ENCODE data around the gene CPVL. TPM values are rescaled to one million over a fixed set of nuclear protein-coding genes. Genes with fewer than 3 reads are reported as not detected.
"Not testable (repeated sequence)": the region's sequence is repeated elsewhere in the genome, so short reads cannot be mapped to it uniquely, and the experiment has no call there.

Gene CPVL
- total RNA-seq, 1 donor, result 132 TPM

DNA sequence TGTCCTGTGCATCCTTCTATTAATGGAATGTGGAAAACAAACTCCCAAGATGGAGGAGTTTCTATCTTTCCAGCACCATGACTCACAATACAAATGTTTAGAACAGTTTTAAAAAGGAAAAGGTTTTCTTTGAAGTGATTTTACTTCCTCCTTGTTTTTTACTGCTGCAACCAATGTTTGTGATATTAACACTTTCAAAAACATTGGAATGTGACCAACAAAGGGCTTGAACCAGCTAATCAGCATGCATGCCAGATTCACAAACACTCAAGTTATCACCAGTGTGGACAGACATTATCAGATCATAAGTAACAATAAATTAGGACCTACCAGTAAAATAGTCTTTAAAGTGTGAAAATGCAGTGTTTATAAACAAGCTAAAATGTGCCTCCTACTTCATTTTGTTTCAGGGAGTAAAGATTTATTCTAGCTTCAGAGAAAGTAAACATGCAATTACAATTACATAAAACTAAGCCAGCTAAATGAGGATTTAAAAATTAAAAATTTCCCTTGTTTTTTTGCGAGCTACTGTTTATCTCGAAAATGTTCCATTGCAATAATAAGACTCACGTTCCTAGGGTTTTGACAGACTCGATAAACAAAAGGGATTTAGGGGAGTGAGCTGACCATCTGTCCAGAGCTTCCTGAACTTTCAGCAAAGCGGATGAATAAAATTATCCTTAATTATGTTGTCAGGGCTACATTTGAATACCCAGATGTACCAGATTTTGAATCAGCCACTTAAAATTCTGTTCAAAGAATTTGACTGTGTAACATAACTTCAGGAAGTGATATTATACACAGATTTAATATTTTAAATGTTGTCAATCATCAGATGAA, 29.8 kb downstream of the CPVL start:
- Histone ChIP-seq H3K27me3 (ENCODE audit: insufficient read depth, low read length) (no peaks in the 10 kb centered on the region), H3K9me3 (ENCODE audit: low read depth, low read length) (no peaks in the 10 kb centered on the region), H3K4me3 (ENCODE audit: low read length) (no peak overlapping the region), H3K4me1 (ENCODE audit: insufficient read depth, low read length) (peaks cover 43% of the 10 kb centered on the region)

DNA sequence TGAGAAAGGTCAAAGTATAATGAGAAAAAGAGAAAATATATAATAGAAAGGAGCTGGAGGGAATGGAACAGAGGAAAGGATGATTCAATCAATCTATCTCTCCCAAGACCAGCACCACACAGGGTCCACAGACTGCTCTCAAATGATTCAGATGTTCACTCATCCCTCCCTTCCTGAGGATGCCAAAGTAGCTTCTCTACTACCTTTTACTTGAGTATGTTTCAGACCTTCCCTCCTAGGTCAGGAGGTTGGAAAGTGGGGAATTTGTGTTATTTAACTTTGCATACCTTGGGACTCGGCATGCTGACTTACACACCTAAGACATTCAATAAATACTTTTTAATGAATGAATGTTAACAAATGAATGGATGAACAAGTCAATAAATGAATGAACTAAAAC, 30.6 kb downstream of the CPVL start:
- no peak overlapping the region for H3K4me3 ChIP-seq (ENCODE audit: low read length)
- no peaks in the 10 kb centered on the region for H3K9me3 ChIP-seq (ENCODE audit: low read depth, low read length)
- no peaks in the 10 kb centered on the region for H3K27me3 ChIP-seq (ENCODE audit: insufficient read depth, low read length)
- peaks cover 48% of the 10 kb centered on the region for H3K4me1 ChIP-seq (ENCODE audit: insufficient read depth, low read length)

DNA sequence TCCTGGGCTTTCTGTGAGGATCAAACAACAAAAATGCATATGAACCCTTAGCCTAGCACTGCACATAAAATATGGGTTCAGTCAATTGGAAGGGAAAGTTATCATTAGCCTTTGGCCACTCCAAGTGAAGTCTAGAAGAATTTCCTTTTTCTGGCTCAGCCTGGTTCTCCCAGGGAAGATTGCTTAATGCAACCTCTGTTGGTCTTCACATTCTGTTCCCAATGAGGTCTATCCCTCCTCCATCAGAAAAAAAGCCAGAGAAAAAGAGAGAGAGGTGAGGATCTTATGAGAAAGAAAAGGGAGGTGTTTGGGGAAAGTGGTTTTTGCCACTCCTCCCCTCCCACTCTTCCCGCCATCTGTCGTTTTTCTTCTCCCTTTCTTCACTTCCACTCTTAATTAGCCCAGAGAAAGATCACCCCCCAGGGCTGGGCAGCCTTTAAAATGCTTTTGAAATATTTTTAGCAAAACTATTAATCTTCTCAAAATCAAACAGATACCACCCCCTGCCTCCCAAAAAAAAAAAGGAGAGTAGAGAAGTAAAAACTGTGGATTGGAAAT, 31.1 kb downstream of the CPVL start:
- no peaks in the 10 kb centered on the region for H3K9me3 ChIP-seq (ENCODE audit: low read depth, low read length)
- no peak overlapping the region for H3K4me3 ChIP-seq (ENCODE audit: low read length)
- peaks cover 53% of the 10 kb centered on the region for H3K4me1 ChIP-seq (ENCODE audit: insufficient read depth, low read length)
- H3K27me3 ChIP-seq (ENCODE audit: insufficient read depth, low read length), result no peaks in the 10 kb centered on the region

DNA sequence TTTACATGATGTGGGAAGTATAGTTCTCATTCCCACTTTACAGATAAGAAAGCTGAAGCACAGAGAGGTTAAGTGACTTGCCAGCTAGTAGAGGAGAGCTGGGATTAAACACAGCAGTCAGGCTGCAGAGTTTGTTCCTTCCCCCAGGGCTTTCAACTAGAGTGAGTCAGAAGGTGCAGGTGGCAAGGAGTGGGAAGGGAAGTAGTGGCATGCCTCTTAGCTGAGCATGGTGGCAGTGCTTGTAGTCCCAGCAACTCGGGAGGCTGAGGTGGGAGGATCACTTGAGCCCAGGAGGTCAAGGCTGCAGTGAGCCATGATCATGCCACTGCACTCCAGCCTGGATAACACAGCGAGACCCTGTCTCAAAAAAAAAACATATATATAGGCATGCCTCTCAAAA, 32.1 kb downstream of the CPVL start:
- not testable (repeated sequence) for H3K27me3 ChIP-seq (ENCODE audit: insufficient read depth, low read length); H3K9me3 ChIP-seq (ENCODE audit: low read depth, low read length); H3K4me3 ChIP-seq (ENCODE audit: low read length)
- peaks cover 62% of the 10 kb centered on the region for H3K4me1 ChIP-seq (ENCODE audit: insufficient read depth, low read length)

DNA sequence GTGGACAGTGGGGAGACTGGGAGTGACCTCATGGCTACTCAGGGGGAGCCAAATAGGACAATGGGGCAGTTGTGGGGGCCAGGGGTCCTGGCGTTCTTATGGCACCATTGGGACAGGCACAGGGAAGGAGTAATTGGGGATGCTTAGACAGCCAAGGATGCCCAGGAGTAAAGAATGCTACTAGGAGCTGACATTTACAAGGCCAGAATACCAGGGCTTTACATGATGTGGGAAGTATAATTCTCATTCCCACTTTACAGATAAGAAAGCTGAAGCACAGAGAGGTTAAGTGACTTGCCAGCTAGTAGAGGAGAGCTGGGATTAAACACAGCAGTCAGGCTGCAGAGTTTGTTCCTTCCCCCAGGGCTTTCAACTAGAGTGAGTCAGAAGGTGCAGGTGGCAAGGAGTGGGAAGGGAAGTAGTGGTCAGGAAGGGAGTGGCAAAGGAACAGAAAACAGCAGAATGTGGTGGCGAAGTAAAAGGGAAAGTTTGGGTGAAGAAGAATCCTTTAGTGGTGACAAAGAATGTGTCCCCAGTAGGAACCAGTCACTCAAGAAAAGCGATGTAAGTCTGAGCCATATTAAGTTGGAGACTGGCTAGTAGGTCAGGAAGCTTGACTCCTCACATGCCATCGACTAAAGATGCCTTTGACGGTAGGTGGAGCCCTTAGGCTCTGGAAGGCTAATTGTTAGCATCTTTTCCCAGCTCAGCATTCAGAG, 32.8 kb downstream of the CPVL start:
- H3K4me3 ChIP-seq (ENCODE audit: low read length), result no peak overlapping the region
- H3K27me3 ChIP-seq (ENCODE audit: insufficient read depth, low read length), result no peaks in the 10 kb centered on the region
- H3K4me1 ChIP-seq (ENCODE audit: insufficient read depth, low read length), result peaks cover 68% of the 10 kb centered on the region
- H3K9me3 ChIP-seq (ENCODE audit: low read depth, low read length), result no peaks in the 10 kb centered on the region

DNA sequence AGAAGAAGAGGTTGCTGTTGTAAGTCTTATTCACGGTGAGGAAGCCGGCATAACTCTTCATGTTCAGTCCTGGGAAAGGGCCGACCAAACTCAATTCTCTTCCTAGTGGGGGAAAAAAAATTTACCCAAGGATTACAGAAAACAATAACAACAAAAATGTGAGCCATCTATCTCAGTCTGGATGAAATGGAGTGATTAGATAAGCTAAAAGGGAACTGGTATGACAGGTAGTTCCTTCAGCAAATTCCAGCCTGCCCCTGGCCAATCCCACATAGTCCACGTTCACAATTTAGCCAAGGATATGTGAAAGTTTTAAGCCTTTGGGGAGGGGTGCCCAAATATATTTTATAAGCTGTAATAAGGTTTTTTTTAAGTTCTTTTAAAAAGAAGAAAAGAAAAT, 33.6 kb downstream of the CPVL start:
- Histone ChIP-seq H3K4me1 (ENCODE audit: insufficient read depth, low read length) (peaks cover 68% of the 10 kb centered on the region), H3K9me3 (ENCODE audit: low read depth, low read length) (no peaks in the 10 kb centered on the region), H3K27me3 (ENCODE audit: insufficient read depth, low read length) (no peaks in the 10 kb centered on the region), H3K4me3 (ENCODE audit: low read length) (no peak overlapping the region)

DNA sequence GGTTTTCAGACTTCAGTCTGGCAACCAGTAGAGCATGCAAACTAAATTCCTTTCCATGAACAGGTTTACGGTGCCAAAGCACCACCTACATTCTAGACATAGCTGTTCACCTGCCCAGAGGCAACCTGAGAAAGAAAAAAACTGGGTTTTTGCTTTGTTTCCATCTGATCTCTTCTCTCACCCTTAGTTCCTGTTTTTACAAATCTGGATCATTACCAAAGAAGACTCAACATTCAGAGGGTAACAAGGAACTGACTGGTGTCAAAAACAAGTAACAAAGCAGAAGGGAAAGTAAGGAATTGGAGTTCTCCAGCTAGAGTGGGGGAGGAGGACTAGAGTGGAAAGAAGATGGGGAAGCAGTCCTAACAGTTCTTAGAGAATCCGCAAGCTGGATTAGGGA, 36.4 kb downstream of the CPVL start:
- H3K4me1 ChIP-seq (ENCODE audit: insufficient read depth, low read length), result peaks cover 53% of the 10 kb centered on the region
- no peaks in the 10 kb centered on the region for H3K9me3 ChIP-seq (ENCODE audit: low read depth, low read length)
- H3K27me3 ChIP-seq (ENCODE audit: insufficient read depth, low read length), result no peaks in the 10 kb centered on the region
- no peak overlapping the region for H3K4me3 ChIP-seq (ENCODE audit: low read length)

DNA sequence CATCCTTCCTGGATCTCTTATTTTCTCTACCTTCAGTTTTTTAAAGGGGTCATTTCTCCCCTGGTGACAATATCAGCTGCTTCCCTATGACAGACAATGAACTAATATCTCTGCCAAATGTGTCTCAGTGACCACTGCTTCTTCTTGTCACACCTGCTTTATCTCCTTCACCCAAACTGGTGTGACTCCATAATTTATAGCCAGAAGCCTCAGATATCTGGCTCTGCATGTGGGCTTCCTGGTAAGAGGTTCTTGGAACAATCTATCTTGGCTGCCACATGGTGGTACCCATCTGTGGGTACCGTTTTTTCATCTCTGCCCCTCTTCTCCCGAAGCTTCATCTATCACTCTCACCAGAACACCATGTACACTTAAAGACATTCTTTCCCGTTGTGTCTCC, 37.0 kb downstream of the CPVL start:
- peaks cover 48% of the 10 kb centered on the region for H3K4me1 ChIP-seq (ENCODE audit: insufficient read depth, low read length)

DNA sequence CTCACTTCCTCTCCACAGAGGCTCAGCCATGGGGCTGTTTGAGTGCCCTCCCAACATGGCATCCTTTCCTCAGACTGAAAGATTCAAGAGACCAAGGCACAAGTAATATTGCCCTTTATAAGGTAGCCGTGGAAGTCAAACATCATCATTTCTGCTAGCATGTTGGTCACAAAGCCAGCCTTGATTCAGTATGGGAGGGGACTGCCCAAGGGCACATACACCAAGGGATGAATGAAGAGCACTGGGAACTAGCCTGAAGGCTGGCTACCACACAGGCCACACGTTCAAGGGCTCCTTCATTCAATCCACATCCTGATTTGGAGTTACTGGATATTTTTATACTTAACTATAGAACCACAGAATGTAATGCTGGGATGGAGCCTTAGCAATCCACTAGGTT, 39.3 kb downstream of the CPVL start:
- H3K9me3 ChIP-seq (ENCODE audit: low read depth, low read length), result no peaks in the 10 kb centered on the region
- H3K27me3 ChIP-seq (ENCODE audit: insufficient read depth, low read length), result no peaks in the 10 kb centered on the region
- peaks cover 39% of the 10 kb centered on the region for H3K4me1 ChIP-seq (ENCODE audit: insufficient read depth, low read length)
- no peak overlapping the region for H3K4me3 ChIP-seq (ENCODE audit: low read length)

More for the DNA sequence above, 37.0 kb downstream of the CPVL start:
- H3K27me3 ChIP-seq (ENCODE audit: insufficient read depth, low read length), result no peaks in the 10 kb centered on the region
- no peak overlapping the region for H3K4me3 ChIP-seq (ENCODE audit: low read length)
- no peaks in the 10 kb centered on the region for H3K9me3 ChIP-seq (ENCODE audit: low read depth, low read length)

DNA sequence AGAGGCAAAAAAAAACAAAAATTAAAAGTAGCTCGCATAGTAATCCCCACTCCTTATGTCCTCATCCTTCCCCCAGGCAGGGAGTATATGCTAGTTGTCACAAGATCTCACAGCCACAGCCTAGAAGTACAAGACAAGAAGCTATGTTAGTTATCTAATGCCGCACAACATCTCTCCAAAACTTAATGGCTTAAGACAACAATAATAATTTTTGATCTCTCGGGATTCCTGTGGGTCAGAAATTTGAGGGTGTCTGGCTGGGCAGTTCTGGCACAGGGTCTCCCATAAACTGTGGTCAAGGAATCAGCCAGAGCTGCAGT, 39.7 kb downstream of the CPVL start:
- H3K4me1 ChIP-seq (ENCODE audit: insufficient read depth, low read length), result peaks cover 38% of the 10 kb centered on the region
- no peak overlapping the region for H3K4me3 ChIP-seq (ENCODE audit: low read length)
- H3K27me3 ChIP-seq (ENCODE audit: insufficient read depth, low read length), result no peaks in the 10 kb centered on the region
- H3K9me3 ChIP-seq (ENCODE audit: low read depth, low read length), result no peaks in the 10 kb centered on the region

DNA sequence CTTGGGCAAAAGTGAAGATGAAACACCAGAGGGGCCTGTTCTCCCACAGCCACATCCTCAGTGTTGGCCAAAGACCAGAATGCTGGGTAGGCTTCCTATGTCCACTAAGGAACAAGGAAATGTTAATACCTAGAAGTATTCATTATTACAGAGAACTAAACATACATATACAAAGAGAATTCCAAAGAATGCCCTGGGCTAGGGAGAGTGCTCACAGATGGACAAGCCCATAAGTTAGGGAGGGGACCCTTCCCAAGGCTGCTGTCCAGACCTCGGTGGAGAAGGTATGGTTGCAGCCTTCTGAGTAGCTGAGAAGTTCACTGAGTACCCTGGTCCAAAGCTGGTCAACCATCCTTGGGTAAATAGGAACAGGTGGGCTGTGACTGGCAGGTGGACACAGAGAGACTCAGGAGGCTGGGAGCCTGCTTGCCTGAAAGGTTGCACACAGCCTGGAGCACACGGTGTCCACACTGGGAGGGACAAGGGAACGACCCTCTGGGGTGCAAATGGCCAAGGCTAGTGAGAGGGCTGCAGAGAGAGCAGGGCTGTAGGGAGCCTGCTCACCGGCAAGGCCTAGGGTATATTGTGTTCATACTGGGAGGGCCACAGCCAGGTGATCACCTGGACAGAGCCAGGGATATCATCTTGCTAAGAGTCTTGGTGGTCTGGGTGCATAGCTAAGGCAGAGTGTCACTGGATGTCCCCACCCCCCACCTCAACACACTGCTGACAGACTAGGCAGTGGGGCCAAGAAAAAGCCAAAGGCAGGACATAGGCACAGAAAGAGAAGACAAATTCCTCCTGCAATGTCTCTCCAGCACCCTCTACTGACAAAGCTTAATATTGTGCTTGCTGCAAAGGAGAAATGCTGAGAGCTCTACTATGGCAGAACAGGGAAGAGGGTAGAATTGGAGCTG, 40.3 kb downstream of the CPVL start:
- H3K4me3 ChIP-seq (ENCODE audit: low read length), result no peak overlapping the region
- H3K4me1 ChIP-seq (ENCODE audit: insufficient read depth, low read length), result peaks cover 38% of the 10 kb centered on the region
- H3K9me3 ChIP-seq (ENCODE audit: low read depth, low read length), result no peaks in the 10 kb centered on the region
- no peaks in the 10 kb centered on the region for H3K27me3 ChIP-seq (ENCODE audit: insufficient read depth, low read length)

DNA sequence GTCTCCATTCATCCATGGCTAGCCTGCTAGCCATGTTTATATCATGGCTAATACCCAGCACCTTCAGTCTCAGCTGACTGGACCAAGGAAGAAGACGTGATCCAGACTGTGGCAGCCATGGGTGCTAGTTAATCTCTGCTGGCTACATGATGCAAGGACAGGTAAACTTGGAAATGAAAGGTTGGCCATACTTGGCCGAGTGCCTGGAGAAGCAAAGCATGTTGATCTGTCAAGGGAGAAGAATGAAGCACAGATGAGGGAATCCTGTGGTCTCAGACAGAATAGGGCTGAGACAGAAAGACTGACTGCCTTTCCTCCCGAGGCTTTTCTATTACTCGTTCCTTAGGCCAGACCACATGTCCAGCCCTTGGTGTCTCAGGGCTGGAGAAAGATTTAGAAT, 41.1 kb downstream of the CPVL start:
- no peaks in the 10 kb centered on the region for H3K27me3 ChIP-seq (ENCODE audit: insufficient read depth, low read length)
- H3K4me1 ChIP-seq (ENCODE audit: insufficient read depth, low read length), result peaks cover 31% of the 10 kb centered on the region

DNA sequence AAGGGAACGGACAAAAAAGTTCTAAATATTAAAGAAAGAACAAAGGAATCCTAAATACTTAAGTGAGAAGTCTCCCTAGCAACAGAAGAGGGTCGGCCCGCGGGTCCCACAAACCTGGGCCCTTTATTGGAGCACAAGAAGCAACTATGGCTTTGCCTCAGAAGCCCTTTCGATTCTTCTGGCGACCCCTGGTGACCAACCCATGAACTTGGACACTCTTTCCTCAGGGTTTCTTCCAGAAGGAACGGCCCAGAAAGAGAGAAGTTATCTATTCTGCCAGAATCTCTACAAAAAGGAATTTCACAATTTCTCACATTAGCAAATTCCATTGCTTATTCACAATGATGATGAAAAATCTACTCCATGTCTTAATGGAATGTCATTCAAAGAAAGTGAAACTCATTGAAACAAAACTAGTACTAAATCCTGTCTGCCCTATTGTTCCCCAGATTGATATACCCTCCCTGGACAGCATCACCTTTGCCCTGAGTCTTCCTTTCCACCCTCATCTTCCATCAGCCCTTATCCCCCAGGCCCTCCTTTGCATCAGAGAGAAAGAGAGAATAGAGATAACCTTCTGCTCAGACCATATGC, 43.7 kb downstream of the CPVL start:
- Histone ChIP-seq H3K27me3 (ENCODE audit: insufficient read depth, low read length) (no peaks in the 10 kb centered on the region), H3K9me3 (ENCODE audit: low read depth, low read length) (no peaks in the 10 kb centered on the region), H3K4me1 (ENCODE audit: insufficient read depth, low read length) (peaks cover 16% of the 10 kb centered on the region), H3K4me3 (ENCODE audit: low read length) (no peak overlapping the region)

More for the DNA sequence above, 41.1 kb downstream of the CPVL start:
- Histone ChIP-seq H3K9me3 (ENCODE audit: low read depth, low read length) (no peaks in the 10 kb centered on the region), H3K4me3 (ENCODE audit: low read length) (no peak overlapping the region)

DNA sequence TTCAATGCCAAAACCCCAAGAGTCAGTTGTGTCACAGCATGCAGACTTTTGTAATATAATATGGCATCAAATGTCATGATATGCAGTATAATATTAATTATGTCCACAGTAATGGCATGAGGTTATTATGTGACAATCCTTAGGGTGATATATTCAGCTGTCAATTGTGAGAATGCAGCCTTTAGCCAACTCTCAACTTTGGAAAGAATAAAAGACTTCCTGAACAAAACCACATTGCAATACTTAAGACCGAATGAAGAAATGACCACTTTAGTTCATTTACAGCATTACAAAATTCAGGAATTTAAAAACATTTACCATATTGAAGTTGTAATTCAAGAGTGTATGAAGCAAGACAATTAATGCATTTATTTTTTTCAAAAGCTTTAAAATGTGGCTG, 45.4 kb downstream of the CPVL start:
- H3K4me1 ChIP-seq (ENCODE audit: insufficient read depth, low read length), result peaks cover 16% of the 10 kb centered on the region
- H3K27me3 ChIP-seq (ENCODE audit: insufficient read depth, low read length), result no peaks in the 10 kb centered on the region
- no peak overlapping the region for H3K4me3 ChIP-seq (ENCODE audit: low read length)
- no peaks in the 10 kb centered on the region for H3K9me3 ChIP-seq (ENCODE audit: low read depth, low read length)
